Measurements from ENCODE around the gene TEX22.

DNA sequence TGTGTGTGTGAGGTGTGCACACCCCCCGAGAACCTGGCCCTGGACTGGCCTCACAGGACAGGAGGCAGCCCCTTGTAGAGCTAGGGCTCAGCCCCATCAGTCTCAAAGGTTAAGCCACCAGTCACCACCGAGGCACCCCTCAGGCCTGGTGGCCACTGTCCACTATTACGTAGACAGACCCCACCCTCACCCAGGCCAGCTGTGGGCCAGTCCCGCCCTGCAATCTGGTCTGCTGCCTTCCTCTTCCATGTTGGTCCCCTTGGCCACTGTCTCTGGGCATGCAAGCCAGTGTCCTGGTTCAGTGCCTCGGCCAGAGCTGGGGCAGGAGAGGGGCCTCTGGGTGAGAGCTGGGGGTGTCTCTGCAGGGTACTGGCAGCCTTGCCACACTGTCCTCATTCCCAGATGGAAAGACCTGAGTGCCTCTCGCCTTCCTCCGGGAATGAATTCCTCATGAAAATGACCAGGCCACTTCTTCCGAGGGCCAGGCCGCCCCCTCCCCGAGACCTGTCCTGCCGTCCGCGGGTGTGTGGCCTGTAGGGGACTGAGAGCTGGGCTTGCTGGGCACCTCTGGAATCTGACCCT, 897 bp upstream of the TEX22 start:
- TF ChIP-seq, protein P1, sequence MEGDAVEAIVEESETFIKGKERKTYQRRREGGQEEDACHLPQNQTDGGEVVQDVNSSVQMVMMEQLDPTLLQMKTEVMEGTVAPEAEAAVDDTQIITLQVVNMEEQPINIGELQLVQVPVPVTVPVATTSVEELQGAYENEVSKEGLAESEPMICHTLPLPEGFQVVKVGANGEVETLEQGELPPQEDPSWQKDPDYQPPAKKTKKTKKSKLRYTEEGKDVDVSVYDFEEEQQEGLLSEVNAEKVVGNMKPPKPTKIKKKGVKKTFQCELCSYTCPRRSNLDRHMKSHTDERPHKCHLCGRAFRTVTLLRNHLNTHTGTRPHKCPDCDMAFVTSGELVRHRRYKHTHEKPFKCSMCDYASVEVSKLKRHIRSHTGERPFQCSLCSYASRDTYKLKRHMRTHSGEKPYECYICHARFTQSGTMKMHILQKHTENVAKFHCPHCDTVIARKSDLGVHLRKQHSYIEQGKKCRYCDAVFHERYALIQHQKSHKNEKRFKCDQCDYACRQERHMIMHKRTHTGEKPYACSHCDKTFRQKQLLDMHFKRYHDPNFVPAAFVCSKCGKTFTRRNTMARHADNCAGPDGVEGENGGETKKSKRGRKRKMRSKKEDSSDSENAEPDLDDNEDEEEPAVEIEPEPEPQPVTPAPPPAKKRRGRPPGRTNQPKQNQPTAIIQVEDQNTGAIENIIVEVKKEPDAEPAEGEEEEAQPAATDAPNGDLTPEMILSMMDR (IDR thresholded peaks at IDR 0.05): no peak
- no peak for TF ChIP-seq POLR2A (IDR thresholded peaks at IDR 0.05)

Measured in Peyer's patch (tissue), 4 donors.